ENCODE measurements around the gene DCLRE1A. TPM values are rescaled to one million over a fixed set of nuclear protein-coding genes. Genes with fewer than 3 reads are reported as not detected.

Gene DCLRE1A
- total RNA-seq, 1 donor from 2014 or later: 18.2 TPM

Small RNAs within 50 kb of the gene (small RNA-seq; reads per million reads assigned to genes)
- not detected for gene RF00560

Other genes with a start within 250 kb of the DCLRE1A start
- gene NRAP, start 190.0 kb downstream of the DCLRE1A start, total RNA-seq: 0.31 TPM
- 3.9 TPM for gene CASP7, start 174.2 kb downstream of the DCLRE1A start, total RNA-seq
- not detected for gene PLEKHS1, start 102.4 kb downstream of the DCLRE1A start, total RNA-seq
- 33.2 TPM for gene NHLRC2, start 579 bp upstream of the DCLRE1A start, total RNA-seq
- 3.3 TPM for gene ADRB1, start 189.8 kb upstream of the DCLRE1A start, total RNA-seq